ENCODE results near the gene PCBP4. TPM values are rescaled to one million over a fixed set of nuclear protein-coding genes. Genes with fewer than 3 reads are reported as not detected.

PCBP4 gene
- polyA plus RNA-seq, 2 donors: 11.7 to 18.7 TPM

DNA sequence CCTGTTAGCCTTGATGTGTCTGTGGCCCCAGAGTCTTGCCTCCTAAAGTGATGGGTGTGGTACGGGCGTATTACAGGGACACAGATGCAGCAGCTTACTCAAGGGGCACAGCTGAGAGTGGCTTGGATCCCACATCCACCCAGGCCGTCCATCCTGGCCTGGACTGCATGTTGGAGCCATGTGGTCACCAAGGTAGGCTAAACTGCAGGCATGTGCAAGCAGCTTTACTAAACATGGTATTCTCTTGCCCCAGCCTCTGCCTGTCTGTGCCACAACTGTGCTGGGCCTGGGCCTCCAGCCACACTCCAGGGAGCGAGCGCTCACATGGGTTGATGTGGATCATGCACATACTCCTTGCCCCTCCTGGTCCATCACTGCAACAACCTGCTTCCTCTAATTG, 18.1 kb downstream of the PCBP4 start:
- H3K27me3 ChIP-seq (ENCODE audit: control insufficient read depth in 1 of 2, insufficient read depth in 2 of 2, low read length in 2 of 2): no peaks in the 10 kb centered on the region
- H3K4me3 ChIP-seq (ENCODE audit: low read depth in 1 of 2, low read length in 2 of 2): no peak overlapping the region
- no peaks in the 10 kb centered on the region for H3K9me3 ChIP-seq (ENCODE audit: control insufficient read depth in 2 of 2, insufficient read depth in 1 of 2, low read depth in 1 of 2, low read length in 1 of 2)
- H3K36me3 ChIP-seq (ENCODE audit: control insufficient read depth in 2 of 2, insufficient read depth in 2 of 2, low read length in 1 of 2): no peaks in the 10 kb centered on the region
- WGBS, 2 donors: 90 to 94% methylated on average over 5 of the region's 5 CpGs
- no peak overlapping the region for H3K27ac ChIP-seq (ENCODE audit: low read depth in 2 of 2, low read length in 1 of 2)
- H3K4me1 ChIP-seq (ENCODE audit: control insufficient read depth in 2 of 2, insufficient read depth in 2 of 2, low read length in 1 of 2): no peaks in the 10 kb centered on the region

DNA sequence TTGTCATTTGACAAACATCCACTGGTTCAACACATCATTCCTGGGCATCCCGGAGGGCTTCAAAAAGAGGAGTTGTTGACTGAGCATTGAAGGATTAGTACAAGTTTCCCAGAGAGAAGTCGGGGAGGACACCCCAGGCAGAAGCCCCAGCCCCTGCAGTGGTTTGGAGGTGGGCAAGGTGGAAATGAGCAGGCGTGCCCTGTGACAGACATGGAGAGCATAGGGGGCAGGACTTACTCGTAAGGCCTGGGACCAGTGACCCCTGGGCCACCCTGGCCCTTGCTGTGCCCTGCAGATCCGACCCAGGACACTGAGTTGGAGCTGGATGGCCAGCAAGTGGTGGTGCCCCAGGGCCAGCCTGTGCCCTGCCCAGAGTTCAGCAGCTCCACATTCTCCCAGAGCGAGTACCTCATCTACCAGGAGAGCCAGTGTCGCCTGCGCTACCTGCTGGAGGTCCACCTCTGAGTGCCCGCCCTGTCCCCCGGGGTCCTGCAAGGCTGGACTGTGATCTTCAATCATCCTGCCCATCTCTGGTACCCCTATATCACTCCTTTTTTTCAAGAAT, 19.2 kb downstream of the PCBP4 start:
- Histone ChIP-seq H3K36me3 (ENCODE audit: control insufficient read depth in 2 of 2, insufficient read depth in 2 of 2, low read length in 1 of 2) (no peaks in the 10 kb centered on the region), H3K4me3 (ENCODE audit: low read depth in 1 of 2, low read length in 2 of 2) (no peak overlapping the region), H3K27me3 (ENCODE audit: control insufficient read depth in 1 of 2, insufficient read depth in 2 of 2, low read length in 2 of 2) (no peaks in the 10 kb centered on the region), H3K27ac (ENCODE audit: low read depth in 2 of 2, low read length in 1 of 2) (no peak overlapping the region), H3K4me1 (ENCODE audit: control insufficient read depth in 2 of 2, insufficient read depth in 2 of 2, low read length in 1 of 2) (peaks cover 2 to 3% of the 10 kb centered on the region in 2 donors), H3K9me3 (ENCODE audit: control insufficient read depth in 2 of 2, insufficient read depth in 1 of 2, low read depth in 1 of 2, low read length in 1 of 2) (no peaks in the 10 kb centered on the region)
- WGBS, 2 donors: 90 to 92% methylated on average over 10 of the region's 10 CpGs

DNA sequence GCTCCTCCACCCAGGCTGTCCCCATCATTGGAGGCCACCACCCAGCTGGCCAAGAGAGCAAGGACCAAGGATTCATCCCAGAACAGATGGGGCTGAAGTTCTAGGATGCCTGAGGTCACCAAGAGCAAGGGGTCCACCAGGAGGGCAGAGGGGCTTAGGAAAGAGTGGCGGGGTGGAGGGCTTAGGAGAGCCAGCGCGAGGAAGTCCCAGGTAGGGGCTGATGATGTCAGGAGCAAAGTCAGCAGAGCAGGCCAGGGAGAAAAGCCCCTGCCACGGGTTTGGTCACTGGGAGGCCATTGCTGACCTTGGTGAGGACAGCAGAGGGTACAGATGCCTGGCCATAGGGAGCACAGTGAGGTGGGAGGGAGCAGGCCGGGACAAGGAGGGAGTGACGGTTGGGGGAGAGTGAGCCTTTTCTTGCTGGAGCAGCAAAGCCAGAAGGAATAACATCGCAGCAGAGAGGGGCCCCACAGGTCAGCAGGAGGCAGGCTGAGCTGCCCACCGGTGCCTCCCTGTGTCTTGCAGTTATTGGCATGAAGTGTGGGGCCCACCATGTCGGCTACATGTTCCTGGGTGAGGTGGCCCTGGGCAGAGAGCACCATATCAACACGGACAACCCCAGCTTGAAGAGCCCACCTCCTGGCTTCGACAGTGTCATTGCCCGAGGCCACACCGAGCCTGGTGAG, 19.9 kb downstream of the PCBP4 start:
- no peaks in the 10 kb centered on the region for H3K9me3 ChIP-seq (ENCODE audit: control insufficient read depth in 2 of 2, insufficient read depth in 1 of 2, low read depth in 1 of 2, low read length in 1 of 2)
- H3K27ac ChIP-seq (ENCODE audit: low read depth in 2 of 2, low read length in 1 of 2): no peak overlapping the region
- no peak overlapping the region for H3K4me3 ChIP-seq (ENCODE audit: low read depth in 1 of 2, low read length in 2 of 2)
- peaks cover 4 to 8% of the 10 kb centered on the region in 2 donors for H3K4me1 ChIP-seq (ENCODE audit: control insufficient read depth in 2 of 2, insufficient read depth in 2 of 2, low read length in 1 of 2)
- H3K27me3 ChIP-seq (ENCODE audit: control insufficient read depth in 1 of 2, insufficient read depth in 2 of 2, low read length in 2 of 2): no peaks in the 10 kb centered on the region
- H3K36me3 ChIP-seq (ENCODE audit: control insufficient read depth in 2 of 2, insufficient read depth in 2 of 2, low read length in 1 of 2): no peaks in the 10 kb centered on the region
- 79 to 80% methylated on average over 13 of the region's 13 CpGs for WGBS, 2 donors

DNA sequence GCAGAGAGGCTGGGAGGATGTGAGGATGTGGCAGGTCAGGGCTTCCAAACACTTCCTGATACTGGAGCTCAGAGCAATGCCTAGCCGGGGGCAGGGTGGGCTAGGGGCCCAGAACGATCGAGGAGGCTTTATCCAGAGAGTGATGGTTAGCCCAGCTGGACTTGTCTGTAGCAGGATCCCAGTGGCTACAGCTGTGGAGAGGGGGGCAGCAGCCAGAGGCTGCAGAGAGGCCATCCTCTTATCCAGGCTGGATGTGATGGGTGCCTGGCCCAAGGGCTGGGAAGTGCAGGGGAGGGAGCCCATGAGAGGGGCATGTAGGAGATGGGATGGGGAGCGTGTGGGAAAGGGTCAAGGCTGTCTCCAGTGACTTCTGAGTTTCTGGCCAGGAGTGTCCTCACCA, 20.5 kb downstream of the PCBP4 start:
- no peaks in the 10 kb centered on the region for H3K27me3 ChIP-seq (ENCODE audit: control insufficient read depth in 1 of 2, insufficient read depth in 2 of 2, low read length in 2 of 2)
- no peaks in the 10 kb centered on the region for H3K36me3 ChIP-seq (ENCODE audit: control insufficient read depth in 2 of 2, insufficient read depth in 2 of 2, low read length in 1 of 2)
- H3K4me1 ChIP-seq (ENCODE audit: control insufficient read depth in 2 of 2, insufficient read depth in 2 of 2, low read length in 1 of 2): peaks cover 4 to 8% of the 10 kb centered on the region in 2 donors
- H3K9me3 ChIP-seq (ENCODE audit: control insufficient read depth in 2 of 2, insufficient read depth in 1 of 2, low read depth in 1 of 2, low read length in 1 of 2): no peaks in the 10 kb centered on the region
- no peak overlapping the region for H3K27ac ChIP-seq (ENCODE audit: low read depth in 2 of 2, low read length in 1 of 2)
- 77 to 86% methylated on average over 4 of the region's 4 CpGs for WGBS, 2 donors
- no peak overlapping the region for H3K4me3 ChIP-seq (ENCODE audit: low read depth in 1 of 2, low read length in 2 of 2)

DNA sequence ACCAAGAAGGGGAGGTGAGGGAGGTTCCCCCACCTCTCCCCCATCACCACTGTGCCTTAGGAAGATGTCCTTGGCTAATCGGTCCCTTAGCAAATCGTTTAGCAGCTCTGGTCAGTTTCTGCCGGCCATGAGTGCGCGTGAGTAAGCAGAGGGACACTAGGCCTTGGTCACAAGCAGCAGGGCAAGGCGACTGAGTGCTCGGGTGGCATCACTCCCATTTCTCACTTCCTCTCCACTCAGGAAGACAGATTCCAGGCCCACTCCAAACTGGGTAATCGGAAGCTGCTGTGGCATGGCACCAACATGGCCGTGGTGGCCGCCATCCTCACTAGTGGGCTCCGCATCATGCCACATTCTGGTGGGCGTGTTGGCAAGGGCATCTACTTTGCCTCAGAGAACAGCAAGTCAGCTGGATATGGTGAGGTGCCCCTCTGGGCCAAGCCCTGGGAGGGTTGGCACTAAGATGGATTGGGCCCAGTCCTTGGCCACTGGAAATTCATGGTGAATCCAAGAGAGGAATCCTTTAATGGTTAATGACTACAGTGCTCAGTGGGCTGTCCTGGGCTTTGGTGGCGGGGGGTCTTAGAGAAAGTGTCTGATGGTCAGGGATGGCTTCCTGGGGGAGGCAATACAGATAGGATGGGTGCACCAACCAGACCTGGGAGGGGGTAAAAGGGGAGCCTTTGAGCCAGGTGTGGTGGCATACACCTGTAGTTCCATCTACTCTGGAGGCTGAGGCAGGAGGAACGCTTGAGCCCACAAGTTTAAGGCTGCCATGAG, 21.1 kb downstream of the PCBP4 start:
- Histone ChIP-seq H3K4me3 (ENCODE audit: low read depth in 1 of 2, low read length in 2 of 2) (no peak overlapping the region), H3K4me1 (ENCODE audit: control insufficient read depth in 2 of 2, insufficient read depth in 2 of 2, low read length in 1 of 2) (peaks cover 4 to 8% of the 10 kb centered on the region in 2 donors)
- 93 to 94% methylated on average over 14 of the region's 14 CpGs for WGBS, 2 donors

DNA sequence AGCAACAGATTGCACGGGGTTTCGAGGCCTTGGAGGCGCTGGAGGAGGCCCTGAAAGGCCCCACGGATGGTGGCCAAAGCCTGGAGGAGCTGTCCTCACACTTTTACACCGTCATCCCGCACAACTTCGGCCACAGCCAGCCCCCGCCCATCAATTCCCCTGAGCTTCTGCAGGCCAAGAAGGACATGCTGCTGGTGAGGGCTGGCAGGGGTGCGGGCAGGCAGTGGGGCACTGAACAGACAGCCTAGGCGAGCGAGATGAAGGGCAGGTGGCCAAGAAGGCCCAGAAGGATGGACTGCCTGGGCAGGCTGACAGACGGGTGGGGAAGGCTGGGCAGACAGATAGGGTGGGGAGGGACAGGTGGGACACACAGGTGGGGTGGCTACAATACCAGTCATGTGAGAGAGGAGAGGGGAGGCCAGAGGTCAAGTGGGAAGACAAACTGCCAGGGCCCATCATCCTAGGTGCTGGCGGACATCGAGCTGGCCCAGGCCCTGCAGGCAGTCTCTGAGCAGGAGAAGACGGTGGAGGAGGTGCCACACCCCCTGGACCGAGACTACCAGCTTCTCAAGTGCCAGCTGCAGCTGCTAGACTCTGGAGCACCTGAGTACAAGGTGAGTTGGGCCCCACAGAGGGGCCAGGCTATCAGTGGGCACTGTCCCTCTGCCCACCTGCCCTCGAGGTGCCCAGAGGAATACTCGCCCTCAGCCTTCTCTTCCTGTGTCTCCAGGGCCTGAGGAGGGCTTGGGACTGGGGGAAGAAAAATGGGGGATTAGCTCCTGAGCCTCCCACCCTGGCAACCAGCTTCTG, 22.0 kb downstream of the PCBP4 start:
- Histone ChIP-seq H3K27me3 (ENCODE audit: control insufficient read depth in 1 of 2, insufficient read depth in 2 of 2, low read length in 2 of 2) (no peaks in the 10 kb centered on the region), H3K36me3 (ENCODE audit: control insufficient read depth in 2 of 2, insufficient read depth in 2 of 2, low read length in 1 of 2) (no peaks in the 10 kb centered on the region), H3K4me3 (ENCODE audit: low read depth in 1 of 2, low read length in 2 of 2) (no peak overlapping the region), H3K9me3 (ENCODE audit: control insufficient read depth in 2 of 2, insufficient read depth in 1 of 2, low read depth in 1 of 2, low read length in 1 of 2) (no peaks in the 10 kb centered on the region), H3K4me1 (ENCODE audit: control insufficient read depth in 2 of 2, insufficient read depth in 2 of 2, low read length in 1 of 2) (peaks cover 4 to 11% of the 10 kb centered on the region in 2 donors), H3K27ac (ENCODE audit: low read depth in 2 of 2, low read length in 1 of 2) (no peak overlapping the region)
- WGBS, 2 donors: 83 to 86% methylated on average over 18 of the region's 18 CpGs

More for the DNA sequence above, 21.1 kb downstream of the PCBP4 start:
- Histone ChIP-seq H3K27ac (ENCODE audit: low read depth in 2 of 2, low read length in 1 of 2) (no peak overlapping the region), H3K9me3 (ENCODE audit: control insufficient read depth in 2 of 2, insufficient read depth in 1 of 2, low read depth in 1 of 2, low read length in 1 of 2) (no peaks in the 10 kb centered on the region), H3K27me3 (ENCODE audit: control insufficient read depth in 1 of 2, insufficient read depth in 2 of 2, low read length in 2 of 2) (no peaks in the 10 kb centered on the region), H3K36me3 (ENCODE audit: control insufficient read depth in 2 of 2, insufficient read depth in 2 of 2, low read length in 1 of 2) (no peaks in the 10 kb centered on the region)

DNA sequence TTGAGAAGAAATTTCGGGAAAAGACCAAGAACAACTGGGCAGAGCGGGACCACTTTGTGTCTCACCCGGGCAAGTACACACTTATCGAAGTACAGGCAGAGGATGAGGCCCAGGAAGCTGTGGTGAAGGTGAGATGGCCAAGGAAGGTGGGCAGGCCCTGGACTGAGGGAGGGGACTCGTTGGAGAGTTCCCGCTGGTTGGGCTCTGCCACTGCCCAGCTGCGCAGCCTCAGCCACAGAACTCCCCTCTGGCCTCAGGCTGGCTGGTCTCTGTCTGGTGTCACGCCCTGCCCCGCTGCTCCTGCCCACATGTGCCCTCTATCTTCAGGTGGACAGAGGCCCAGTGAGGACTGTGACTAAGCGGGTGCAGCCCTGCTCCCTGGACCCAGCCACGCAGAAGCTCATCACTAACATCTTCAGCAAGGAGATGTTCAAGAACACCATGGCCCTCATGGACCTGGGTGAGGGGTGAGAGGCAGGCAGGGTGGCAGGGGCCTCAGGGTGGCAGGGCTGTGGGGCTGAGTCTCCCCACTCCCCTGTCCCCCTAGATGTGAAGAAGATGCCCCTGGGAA, 22.7 kb downstream of the PCBP4 start:
- H3K4me3 ChIP-seq (ENCODE audit: low read depth in 1 of 2, low read length in 2 of 2): no peak overlapping the region
- WGBS, 2 donors: 84 to 90% methylated on average over 11 of the region's 11 CpGs
- H3K27ac ChIP-seq (ENCODE audit: low read depth in 2 of 2, low read length in 1 of 2): no peak overlapping the region
- no peaks in the 10 kb centered on the region for H3K27me3 ChIP-seq (ENCODE audit: control insufficient read depth in 1 of 2, insufficient read depth in 2 of 2, low read length in 2 of 2)
- H3K36me3 ChIP-seq (ENCODE audit: control insufficient read depth in 2 of 2, insufficient read depth in 2 of 2, low read length in 1 of 2): no peaks in the 10 kb centered on the region
- H3K4me1 ChIP-seq (ENCODE audit: control insufficient read depth in 2 of 2, insufficient read depth in 2 of 2, low read length in 1 of 2): peaks cover 4 to 11% of the 10 kb centered on the region in 2 donors
- no peaks in the 10 kb centered on the region for H3K9me3 ChIP-seq (ENCODE audit: control insufficient read depth in 2 of 2, insufficient read depth in 1 of 2, low read depth in 1 of 2, low read length in 1 of 2)

DNA sequence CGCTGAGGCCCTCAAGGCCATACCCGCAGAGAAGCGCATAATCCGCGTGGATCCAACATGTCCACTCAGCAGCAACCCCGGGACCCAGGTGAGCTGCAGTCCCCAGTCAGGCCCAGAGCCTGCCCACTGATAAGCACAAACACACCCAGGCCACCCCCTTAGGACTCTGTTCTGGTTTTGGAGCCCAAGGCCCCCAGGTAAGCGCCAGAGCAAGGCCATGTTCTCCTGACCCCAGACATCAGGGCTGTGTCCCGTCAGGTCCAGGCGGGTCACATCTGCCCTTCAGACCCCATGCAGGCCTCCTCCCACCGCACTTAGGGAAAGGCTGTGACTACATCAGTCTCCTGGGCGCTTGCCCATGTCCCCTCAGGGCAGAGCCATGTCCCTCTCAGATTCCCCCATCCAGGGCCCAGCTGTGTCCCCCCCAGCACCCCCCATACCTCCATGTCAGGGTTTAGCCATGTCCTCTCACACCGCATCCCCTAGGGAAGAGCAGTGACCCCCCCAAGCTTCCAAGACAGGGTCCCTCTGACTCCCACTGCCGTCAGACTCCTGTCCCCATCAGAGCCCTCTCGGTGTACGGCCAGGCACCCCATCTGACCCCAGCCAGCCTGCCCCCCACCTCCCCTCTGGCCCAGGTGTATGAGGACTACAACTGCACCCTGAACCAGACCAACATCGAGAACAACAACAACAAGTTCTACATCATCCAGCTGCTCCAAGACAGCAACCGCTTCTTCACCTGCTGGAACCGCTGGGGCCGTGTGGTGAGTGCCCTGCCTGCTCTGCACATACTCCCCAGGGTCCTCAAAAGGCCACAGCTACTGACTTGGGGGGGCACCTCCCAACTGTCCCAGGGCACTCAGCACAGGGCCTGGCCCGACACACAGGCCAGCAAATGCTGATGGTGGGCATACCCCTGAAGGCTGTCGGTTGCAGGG, 23.5 kb downstream of the PCBP4 start:
- Histone ChIP-seq H3K4me3 (ENCODE audit: low read depth in 1 of 2, low read length in 2 of 2) (no peak overlapping the region), H3K9me3 (ENCODE audit: control insufficient read depth in 2 of 2, insufficient read depth in 1 of 2, low read depth in 1 of 2, low read length in 1 of 2) (no peaks in the 10 kb centered on the region), H3K27ac (ENCODE audit: low read depth in 2 of 2, low read length in 1 of 2) (peak overlapping the region; percentile 82 to 94), H3K4me1 (ENCODE audit: control insufficient read depth in 2 of 2, insufficient read depth in 2 of 2, low read length in 1 of 2) (peaks cover 4 to 11% of the 10 kb centered on the region in 2 donors), H3K36me3 (ENCODE audit: control insufficient read depth in 2 of 2, insufficient read depth in 2 of 2, low read length in 1 of 2) (peaks cover 0 to 2% of the 10 kb centered on the region in 2 donors), H3K27me3 (ENCODE audit: control insufficient read depth in 1 of 2, insufficient read depth in 2 of 2, low read length in 2 of 2) (no peaks in the 10 kb centered on the region)
- 93 to 94% methylated on average over 20 to 21 of the region's 21 CpGs for WGBS, 2 donors
